PC-9 (cell line): Measurements from ENCODE around the gene LEKR1.

Experiments used
- EZH2 ChIP-seq: fragments of 200-600 bp; sonication (generic); IDR thresholded peaks from 2 replicates; pipeline ENCODE4 v1.8.0; 2017; ENCODE audit warnings: antibody characterized with exemption, low read depth
- TF ChIP-seq, protein P1 (sequence below): fragments of 200-600 bp; sonication (generic); conservative IDR thresholded peaks from 2 replicates; pipeline ENCODE4 v1.6.1; 2017; ENCODE audit warnings: mixed run types, antibody characterized with exemption, mild to moderate bottlenecking, moderate library complexity

DNA sequence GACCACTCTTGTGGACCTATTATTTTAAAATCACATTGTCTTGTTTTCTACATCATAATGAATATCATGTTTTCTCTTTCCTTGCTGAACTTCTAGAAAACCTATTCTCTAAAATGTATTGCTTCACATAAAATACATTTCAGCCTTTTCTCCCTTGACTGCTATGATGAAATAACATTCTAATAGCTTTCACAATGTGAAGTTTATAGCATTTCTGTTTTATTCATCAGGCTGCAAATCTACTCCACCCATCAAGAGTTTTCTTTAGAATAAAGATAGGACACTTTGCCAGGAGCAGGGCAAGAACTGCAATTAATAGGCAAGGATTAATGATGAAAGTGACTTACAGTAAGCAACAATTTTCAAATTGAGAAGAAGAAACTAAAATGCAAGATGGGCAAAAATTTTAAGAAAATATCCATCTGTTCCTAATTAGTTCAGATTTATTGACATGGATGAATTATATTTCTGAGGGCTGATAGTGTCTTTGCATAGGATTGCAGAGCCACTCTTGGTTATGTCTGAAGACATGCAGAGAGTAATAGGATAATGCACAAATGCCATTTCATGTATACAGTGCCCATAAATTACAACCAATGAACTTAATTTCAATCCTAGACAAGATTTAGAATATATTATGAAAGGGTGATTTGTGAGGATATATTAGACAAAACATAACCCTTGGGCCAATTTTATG is 21.7 kb downstream of the LEKR1 start:
- TF ChIP-seq, protein P1, sequence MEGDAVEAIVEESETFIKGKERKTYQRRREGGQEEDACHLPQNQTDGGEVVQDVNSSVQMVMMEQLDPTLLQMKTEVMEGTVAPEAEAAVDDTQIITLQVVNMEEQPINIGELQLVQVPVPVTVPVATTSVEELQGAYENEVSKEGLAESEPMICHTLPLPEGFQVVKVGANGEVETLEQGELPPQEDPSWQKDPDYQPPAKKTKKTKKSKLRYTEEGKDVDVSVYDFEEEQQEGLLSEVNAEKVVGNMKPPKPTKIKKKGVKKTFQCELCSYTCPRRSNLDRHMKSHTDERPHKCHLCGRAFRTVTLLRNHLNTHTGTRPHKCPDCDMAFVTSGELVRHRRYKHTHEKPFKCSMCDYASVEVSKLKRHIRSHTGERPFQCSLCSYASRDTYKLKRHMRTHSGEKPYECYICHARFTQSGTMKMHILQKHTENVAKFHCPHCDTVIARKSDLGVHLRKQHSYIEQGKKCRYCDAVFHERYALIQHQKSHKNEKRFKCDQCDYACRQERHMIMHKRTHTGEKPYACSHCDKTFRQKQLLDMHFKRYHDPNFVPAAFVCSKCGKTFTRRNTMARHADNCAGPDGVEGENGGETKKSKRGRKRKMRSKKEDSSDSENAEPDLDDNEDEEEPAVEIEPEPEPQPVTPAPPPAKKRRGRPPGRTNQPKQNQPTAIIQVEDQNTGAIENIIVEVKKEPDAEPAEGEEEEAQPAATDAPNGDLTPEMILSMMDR = no peak
- no peak for TF ChIP-seq EZH2
